NCI-H526 (cell line): Measurements from ENCODE around the gene CPT1A.
"Not testable (repeated sequence)": the region's sequence is repeated elsewhere in the genome, so short reads cannot be mapped to it uniquely, and the experiment has no call there.

Experiments
- DNase-seq, 2 experiments: peaks; one replicate each; lab custom pipeline; 2025; lab: John Stamatoyannopoulos, UW

The CPT1A gene

GRCh38 chr11:68841718-68842426 is at the start of gene CPT1A:
Gene CPT1A (minus strand): TSS chr11:68841916. CDS start chr11:68815474, 26,442 bp downstream.
- DNase-seq, result peak; percentile 35 to 90

GRCh38 chr11:68890490-68891231 is 48.9 kb upstream of the CPT1A start:
- DNase-seq, result no peak

GRCh38 chr11:68889948-68890446 is 48.3 kb upstream of the CPT1A start:
- DNase-seq, result peak in 1 of 2 experiments; percentile 63

- not testable (repeated sequence) for DNase-seq
These were observed 43.1 kb upstream of the CPT1A start for GRCh38 chr11:68884827-68885226.

GRCh38 chr11:68882391-68882790 is 40.7 kb upstream of the CPT1A start:
- no peak for DNase-seq

GRCh38 chr11:68881320-68881719 is 39.6 kb upstream of the CPT1A start:
- no peak for DNase-seq

- DNase-seq, result no peak
These were observed 39.1 kb upstream of the CPT1A start for GRCh38 chr11:68880851-68881250.

- no peak for DNase-seq
These were observed 36.3 kb upstream of the CPT1A start for GRCh38 chr11:68878022-68878421.

- no peak for DNase-seq
These were observed 30.7 kb upstream of the CPT1A start for GRCh38 chr11:68872216-68873003.

GRCh38 chr11:68870470-68870869 is 28.8 kb upstream of the CPT1A start:
- DNase-seq, result peak; percentile 4 to 31

GRCh38 chr11:68868221-68868835 is 26.6 kb upstream of the CPT1A start:
- DNase-seq, result peak in 1 of 2 experiments; percentile 20

- peak in 1 of 2 experiments; percentile 74 for DNase-seq
These were observed 25.4 kb upstream of the CPT1A start for GRCh38 chr11:68867066-68867465.

- no peak for DNase-seq
These were observed 23.5 kb upstream of the CPT1A start for GRCh38 chr11:68865241-68865640.

GRCh38 chr11:68863553-68864265 is 22.0 kb upstream of the CPT1A start:
- DNase-seq, result no peak

GRCh38 chr11:68862421-68862820 is 20.7 kb upstream of the CPT1A start:
- DNase-seq, result no peak

- DNase-seq, result no peak
These were observed 17.4 kb upstream of the CPT1A start for GRCh38 chr11:68859123-68859522.

- DNase-seq, result peak; percentile 96 to 97
These were observed 15.4 kb upstream of the CPT1A start for GRCh38 chr11:68857037-68857586.

- DNase-seq, result peak in 1 of 2 experiments; percentile 37
These were observed 14.8 kb upstream of the CPT1A start for GRCh38 chr11:68856425-68857030.

- peak; percentile 65 to 88 for DNase-seq
These were observed 13.7 kb upstream of the CPT1A start for GRCh38 chr11:68855205-68855981.
